WTC11 (cell line): ENCODE data around the gene RUNX1. TPM values are rescaled to one million over a fixed set of nuclear protein-coding genes. Genes with fewer than 3 reads are reported as not detected.
"Not testable (repeated sequence)": the region's sequence is repeated elsewhere in the genome, so short reads cannot be mapped to it uniquely, and the experiment has no call there.

Experiments
- ATAC-seq: fragments of 200-7000 bp; cut with Tn5 transposase; 2 replicates; pipeline ENCODE4 v1.10.0; 2021; ENCODE audit warnings: mild to moderate bottlenecking, moderate library complexity
- CTCF ChIA-PET: fragments of 300-600 bp; sonication (Branson Sonifier 250); formaldehyde crosslinking; loops from one replicate; lab custom pipeline; 2021; ENCODE audit warnings: antibody characterized with exemption; lab: Charles Lee
- POLR2A ChIA-PET: fragments of 350-600 bp; sonication (Branson Sonifier 250); formaldehyde crosslinking; loops from one replicate; lab custom pipeline; 2021; ENCODE audit warnings: antibody characterized with exemption; lab: Charles Lee
- DNase-seq: peaks from one replicate; pipeline ENCODE4 v3.0.0; 2021; ENCODE audit warnings: low spot score
- H3K27ac Mint-ChIP-seq: 2 replicates; pipeline ENCODE4 v1.8.0; 2021; ENCODE audit warnings: mixed read lengths
- H3K27me3 Mint-ChIP-seq: 2 replicates; pipeline ENCODE4 v1.8.0; 2021; ENCODE audit warnings: low read depth, mild to moderate bottlenecking, moderate library complexity, mixed read lengths
- H3K36me3 Mint-ChIP-seq: 2 replicates; pipeline ENCODE4 v1.8.0; 2021; ENCODE audit warnings: mixed read lengths
- H3K4me1 Mint-ChIP-seq: 2 replicates; pipeline ENCODE4 v1.8.0; 2022; ENCODE audit warnings: mixed read lengths
- H3K4me3 Mint-ChIP-seq: 2 replicates; pipeline ENCODE4 v1.8.0; 2021; ENCODE audit warnings: mild to moderate bottlenecking, moderate library complexity, mixed read lengths
- H3K9me3 Mint-ChIP-seq: 2 replicates; pipeline ENCODE4 v1.8.0; 2021; ENCODE audit warnings: mixed read lengths
- CDX4 ChIP-seq: fragments of 250-450 bp; sonication (Bioruptor Pico); IDR thresholded peaks from 2 replicates; pipeline ENCODE4 v1.9.0; 2021; ENCODE audit warnings: moderate library complexity, mild to moderate bottlenecking, inconsistent platforms, borderline replicate concordance
- CREB1 ChIP-seq: sonication (generic); formaldehyde crosslinking; IDR thresholded peaks from 2 replicates; pipeline ENCODE4 v1.8.0; 2023; ENCODE audit warnings: mild to moderate bottlenecking, missing genetic modification reagents
- E2F4 ChIP-seq: sonication (generic); formaldehyde crosslinking; IDR thresholded peaks from 2 replicates; pipeline ENCODE4 v1.8.1; 2022; ENCODE audit warnings: low read depth, mild to moderate bottlenecking, moderate library complexity, missing genetic modification reagents, borderline replicate concordance
- ERG ChIP-seq: fragments of 250-450 bp; sonication (Bioruptor Pico); IDR thresholded peaks from 2 replicates; pipeline ENCODE4 v1.8.0; 2021; ENCODE audit warnings: mild to moderate bottlenecking
- ESRRA ChIP-seq: sonication (generic); formaldehyde crosslinking; IDR thresholded peaks from 2 replicates; pipeline ENCODE4 v1.8.1; 2022; ENCODE audit warnings: mild to moderate bottlenecking, missing genetic modification reagents, borderline replicate concordance
- IRF1 ChIP-seq: sonication (generic); formaldehyde crosslinking; IDR thresholded peaks from 2 replicates; pipeline ENCODE4 v1.8.0; 2023; ENCODE audit warnings: missing genetic modification reagents
- NFATC4 ChIP-seq: fragments of 250-450 bp; sonication (Bioruptor Pico); IDR thresholded peaks from 2 replicates; pipeline ENCODE4 v1.9.0; 2021; ENCODE audit warnings: mild to moderate bottlenecking
- NR2C2 ChIP-seq: sonication (generic); formaldehyde crosslinking; IDR thresholded peaks from 2 replicates; pipeline ENCODE4 v1.8.0; 2022; ENCODE audit warnings: mild to moderate bottlenecking, missing genetic modification reagents
- PREB ChIP-seq: sonication (generic); formaldehyde crosslinking; IDR thresholded peaks from 2 replicates; pipeline ENCODE4 v1.8.1; 2022; ENCODE audit warnings: mild to moderate bottlenecking, missing genetic modification reagents, moderate library complexity, borderline replicate concordance
- SMAD3 ChIP-seq: sonication (generic); formaldehyde crosslinking; IDR thresholded peaks from 2 replicates; pipeline ENCODE4 v1.8.0; 2022; ENCODE audit warnings: missing genetic modification reagents, mild to moderate bottlenecking, borderline replicate concordance
- SP1 ChIP-seq: sonication (generic); formaldehyde crosslinking; conservative IDR thresholded peaks from 2 replicates; pipeline ENCODE4 v1.8.1; 2022; ENCODE audit warnings: missing genetic modification reagents
- TP53 ChIP-seq: sonication (generic); formaldehyde crosslinking; IDR thresholded peaks from 2 replicates; pipeline ENCODE4 v1.8.1; 2023; ENCODE audit warnings: mild to moderate bottlenecking, missing genetic modification reagents
- ZBTB43 ChIP-seq: sonication (generic); formaldehyde crosslinking; IDR thresholded peaks from 2 replicates; pipeline ENCODE4 v1.8.1; 2023; ENCODE audit warnings: mild to moderate bottlenecking, missing genetic modification reagents
- ZMAT4 ChIP-seq: fragments of 250-450 bp; sonication (Bioruptor Pico); IDR thresholded peaks from 2 replicates; pipeline ENCODE4 v1.9.0; 2021; ENCODE audit warnings: mild to moderate bottlenecking
- ZNF138 ChIP-seq: sonication (generic); formaldehyde crosslinking; conservative IDR thresholded peaks from 2 replicates; pipeline ENCODE4 v1.8.1; 2022; ENCODE audit warnings: mild to moderate bottlenecking, moderate library complexity, missing genetic modification reagents
- ZNF396 ChIP-seq: fragments of 250-450 bp; sonication (Bioruptor Pico); IDR thresholded peaks from 2 replicates; pipeline ENCODE4 v1.8.0; 2021; ENCODE audit warnings: mild to moderate bottlenecking, moderate library complexity, borderline replicate concordance
- ZSCAN18 ChIP-seq: fragments of 250-450 bp; sonication (Bioruptor Pico); IDR thresholded peaks from 2 replicates; pipeline ENCODE4 v2.1.2; 2022; ENCODE audit warnings: mild to moderate bottlenecking, moderate library complexity
- total RNA-seq: library from RNA; stranded (reverse); gene quantifications from 3 replicates; pipeline ENCODE4 v1.2.3, GENCODE V29; 2021

RUNX1 gene
- total RNA-seq, 1 experiment from 2014 or later: 2.2 TPM

GRCh38 chr21:34806423-34806822 lies 242.7 kb downstream of the RUNX1 start (continued):
- TF ChIP-seq ZBTB43: no peak
- TF ChIP-seq ZSCAN18 (CRISPR knock-in tag): no peak

GRCh38 chr21:34805157-34805556 lies 243.9 kb downstream of the RUNX1 start:
- H3K4me1 Mint-ChIP-seq: peaks cover 10% of the 10 kb centered on the region
- H3K36me3 Mint-ChIP-seq: peaks cover 11% of the 10 kb centered on the region
- H3K27me3 Mint-ChIP-seq: no peaks in the 10 kb centered on the region; the same call in 1 of the 2 replicates
- no peak for TF ChIP-seq ZNF138 (CRISPR knock-in tag)
- TF ChIP-seq SP1 (CRISPR knock-in tag): no peak
- TF ChIP-seq ERG (CRISPR knock-in tag): no peak
- ATAC-seq: no peak
- no peak overlapping the region for H3K27ac Mint-ChIP-seq
- CTCF ChIA-PET: no interaction called here
- H3K9me3 Mint-ChIP-seq: peaks cover 27% of the 10 kb centered on the region
- POLR2A ChIA-PET: no interaction called here
- DNase-seq: no peak
- H3K4me3 Mint-ChIP-seq: no peak overlapping the region

- POLR2A ChIA-PET, H3K27me3 Mint-ChIP-seq, CTCF ChIA-PET: not testable (repeated sequence)
These were observed 244.5 kb downstream of the RUNX1 start for GRCh38 chr21:34804584-34804983.

GRCh38 chr21:34803782-34804370 lies 245.2 kb downstream of the RUNX1 start:
- Mint-ChIP-seq H3K4me1 (peaks cover 10% of the 10 kb centered on the region), H3K36me3 (peaks cover 11% of the 10 kb centered on the region), H3K27me3 (no peaks in the 10 kb centered on the region; the same call in 1 of the 2 replicates), H3K9me3 (peaks cover 27% of the 10 kb centered on the region), H3K4me3 (no peak overlapping the region), H3K27ac (no peak overlapping the region)
- DNase-seq (no peak), ATAC-seq (no peak)
- POLR2A ChIA-PET: no interaction called here
- CTCF ChIA-PET: interaction anchor here (1.8 kb wide), 1 partner anchor 59 kb away, joined by 6 read pairs; no protein-coding TSS in a partner anchor
- TF ChIP-seq ZNF396 (CRISPR knock-in tag) (no peak), E2F4 (CRISPR knock-in tag) (no peak), CREB1 (CRISPR knock-in tag) (no peak), ERG (CRISPR knock-in tag) (no peak), ZMAT4 (CRISPR knock-in tag) (no peak), NR2C2 (CRISPR knock-in tag) (no peak), PREB (no peak), TP53 (CRISPR knock-in tag) (no peak), IRF1 (CRISPR knock-in tag) (no peak), NFATC4 (no peak), SMAD3 (no peak), ZSCAN18 (CRISPR knock-in tag) (no peak), CDX4 (CRISPR knock-in tag) (no peak), ESRRA (CRISPR knock-in tag) (no peak)

More at GRCh38 chr21:34804584-34804983, 244.5 kb downstream of the RUNX1 start:
- DNase-seq, ATAC-seq, H3K4me3 Mint-ChIP-seq, H3K27ac Mint-ChIP-seq: not testable (repeated sequence)
- H3K9me3 Mint-ChIP-seq: peaks cover 27% of the 10 kb centered on the region
- H3K36me3 Mint-ChIP-seq: peaks cover 11% of the 10 kb centered on the region
- peaks cover 10% of the 10 kb centered on the region for H3K4me1 Mint-ChIP-seq
